Measurements from ENCODE around the gene PRKACG.

- no peak for TF ChIP-seq CTCF (optimal IDR thresholded peaks at IDR 0.05 in 1 of 3, IDR thresholded peaks at IDR 0.05 in 1 of 3, conservative IDR thresholded peaks at IDR 0.05 in 1 of 3; ENCODE audit: extremely low read depth in 1 of 3, insufficient read depth in 2 of 3, low read length in 3 of 3)
- TF ChIP-seq EZH2 (IDR thresholded peaks at IDR 0.05; ENCODE audit: low read length), result no peak
These were observed 42.4 kb upstream of the PRKACG start for GRCh38 chr9:69056191-69056815.
